HG03196 (cell line): ENCODE data around the gene CPEB3.
"Not testable (repeated sequence)": the region's sequence is repeated elsewhere in the genome, so short reads cannot be mapped to it uniquely, and the experiment has no call there.

Experiments used
- ATAC-seq: cut with Tn5 transposase; IDR thresholded peaks from one replicate; pipeline ENCODE4 v1.9.1; 2021; ENCODE audit not compliant: unreplicated experiment

CPEB3 gene

GRCh38 chr10:92146781-92147180 is 144.1 kb downstream of the CPEB3 start:
- ATAC-seq, result no peak

GRCh38 chr10:92146107-92146506 is 144.8 kb downstream of the CPEB3 start:
- ATAC-seq, result no peak

GRCh38 chr10:92142949-92143348 is 147.9 kb downstream of the CPEB3 start:
- ATAC-seq, result peak; percentile 57

GRCh38 chr10:92142512-92142911 is 148.4 kb downstream of the CPEB3 start:
- ATAC-seq, result no peak

DNA sequence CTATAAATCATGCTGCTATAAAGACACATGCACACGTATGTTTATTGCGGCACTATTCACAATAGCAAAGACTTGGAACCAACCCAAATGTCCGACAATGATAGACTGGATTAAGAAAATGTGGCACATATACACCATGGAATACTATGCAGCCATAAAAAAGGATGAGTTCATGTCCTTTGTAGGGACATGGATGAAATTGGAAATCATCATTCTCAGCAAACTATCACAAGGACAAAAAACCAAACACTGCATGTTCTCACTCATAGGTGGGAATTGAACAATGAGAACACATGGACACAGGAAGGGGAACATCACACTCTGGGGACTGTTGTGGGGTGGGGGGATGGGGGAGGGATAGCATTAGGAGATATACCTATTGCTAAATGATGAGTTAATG is 149.7 kb downstream of the CPEB3 start:
- not testable (repeated sequence) for ATAC-seq

DNA sequence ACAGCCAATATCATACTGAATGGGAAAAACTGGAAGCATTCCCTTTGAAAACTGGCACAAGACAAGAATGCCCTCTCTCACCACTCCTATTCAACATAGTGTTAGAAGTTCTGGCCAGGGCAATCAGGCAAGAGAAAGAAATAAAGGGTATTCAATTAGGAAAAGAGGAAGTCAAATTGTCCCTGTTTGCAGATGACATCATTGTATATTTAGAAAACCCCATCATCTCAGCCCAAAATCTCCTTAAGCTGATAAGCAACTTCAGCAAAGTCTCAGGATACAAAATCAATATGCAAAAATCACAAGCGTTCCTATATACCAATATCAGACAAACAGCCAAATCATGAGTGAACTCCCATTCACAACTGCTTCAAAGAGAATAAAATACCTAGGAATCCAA is 156.8 kb downstream of the CPEB3 start:
- ATAC-seq, result not testable (repeated sequence)

DNA sequence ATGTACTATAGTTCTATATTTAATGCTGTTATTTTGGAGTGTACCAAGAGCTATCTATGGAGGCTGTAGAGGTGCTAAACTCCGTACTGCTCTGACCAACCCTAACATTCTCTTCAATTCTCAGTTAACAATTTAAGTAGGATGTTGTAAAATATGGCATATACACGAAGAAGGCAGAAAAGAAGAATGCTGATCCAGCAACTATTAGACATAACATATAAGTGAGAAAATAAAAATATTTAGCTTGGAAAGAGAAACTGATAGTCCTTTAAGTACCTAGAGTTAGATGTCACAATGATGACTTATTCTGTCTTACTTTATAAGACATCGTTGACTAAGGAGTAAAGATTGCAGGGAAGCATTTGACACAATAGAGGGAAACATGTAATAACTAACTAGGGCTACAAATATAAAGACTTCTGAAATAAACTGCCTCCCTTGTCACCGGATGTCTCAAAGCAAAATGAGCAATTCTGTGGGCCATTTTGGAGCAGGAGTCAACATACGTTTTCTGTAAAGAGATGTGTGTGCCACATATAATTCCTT is 159.5 kb downstream of the CPEB3 start:
- ATAC-seq, result no peak

GRCh38 chr10:92130622-92131274 is 160.1 kb downstream of the CPEB3 start:
- no peak for ATAC-seq

DNA sequence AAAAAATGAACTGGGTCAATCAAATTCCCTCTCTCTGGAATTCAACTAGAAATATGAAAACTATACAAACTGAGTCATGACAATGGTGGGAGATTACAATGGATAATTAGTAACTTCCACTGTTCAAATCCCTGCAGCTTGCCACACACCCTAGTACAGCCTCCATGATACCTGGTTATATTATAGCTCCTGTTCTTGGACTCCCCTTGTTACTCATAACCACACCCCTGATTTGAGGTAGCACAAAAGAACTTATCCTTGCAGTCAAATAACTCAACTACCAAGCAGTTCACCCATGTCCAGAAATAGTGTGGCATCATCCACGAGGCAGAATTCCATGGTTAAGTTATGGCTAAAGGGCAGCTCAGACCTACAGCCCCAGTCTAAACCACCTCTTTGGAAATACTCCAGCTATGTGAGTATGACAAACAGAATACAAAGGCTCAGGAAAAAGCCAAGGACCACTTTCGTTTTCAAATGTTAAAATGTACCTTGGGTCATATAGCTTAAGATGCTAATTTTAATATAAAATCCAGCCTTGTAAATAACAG is 164.7 kb downstream of the CPEB3 start:
- ATAC-seq, result no peak

DNA sequence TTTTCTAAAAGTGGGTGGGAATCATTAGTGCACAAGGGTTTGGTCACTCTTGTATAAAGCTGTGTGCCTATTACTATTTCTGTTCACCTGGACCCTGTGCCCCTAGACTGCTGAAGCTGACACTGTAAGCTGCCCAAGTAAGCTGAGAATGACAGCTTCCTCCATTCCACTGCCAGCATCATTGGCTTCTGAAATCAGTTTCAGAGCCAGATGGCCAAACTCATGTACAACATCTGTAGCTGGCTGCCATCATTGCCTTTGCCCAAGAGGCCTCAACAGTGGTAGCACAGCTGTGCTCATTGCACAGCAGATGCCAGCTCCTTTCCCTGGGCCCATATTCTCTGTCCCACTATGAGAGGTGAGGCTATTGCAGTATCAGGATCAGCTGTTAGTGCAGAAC is 165.7 kb downstream of the CPEB3 start:
- no peak for ATAC-seq

DNA sequence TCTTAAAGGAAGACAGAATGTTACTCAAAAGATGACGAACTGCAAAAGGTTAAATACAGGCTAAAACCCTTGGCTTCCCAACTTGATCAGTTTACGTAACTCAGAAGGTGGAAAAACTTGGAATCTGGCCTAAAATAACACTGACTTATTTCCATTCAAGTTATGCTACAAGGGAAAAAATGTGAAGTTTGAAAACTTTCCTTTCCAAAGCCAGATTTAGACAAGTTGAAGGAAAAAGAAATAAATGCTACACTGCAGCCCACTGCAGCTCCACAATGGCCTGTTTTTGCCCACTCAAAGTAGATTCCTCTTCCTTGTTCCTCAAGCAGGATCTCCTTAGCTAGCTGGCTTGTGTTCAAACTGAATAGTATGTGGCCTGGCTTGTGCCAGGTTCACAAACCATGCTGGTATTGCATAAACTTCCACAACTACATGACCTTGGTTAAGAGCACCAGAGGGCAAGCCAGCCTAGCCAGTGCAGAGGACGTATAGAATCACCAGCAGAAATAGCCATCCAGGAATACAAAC is 166.2 kb downstream of the CPEB3 start:
- ATAC-seq, result no peak

- ATAC-seq, result no peak
Observed at GRCh38 chr10:92124020-92124419, 166.9 kb downstream of the CPEB3 start.

DNA sequence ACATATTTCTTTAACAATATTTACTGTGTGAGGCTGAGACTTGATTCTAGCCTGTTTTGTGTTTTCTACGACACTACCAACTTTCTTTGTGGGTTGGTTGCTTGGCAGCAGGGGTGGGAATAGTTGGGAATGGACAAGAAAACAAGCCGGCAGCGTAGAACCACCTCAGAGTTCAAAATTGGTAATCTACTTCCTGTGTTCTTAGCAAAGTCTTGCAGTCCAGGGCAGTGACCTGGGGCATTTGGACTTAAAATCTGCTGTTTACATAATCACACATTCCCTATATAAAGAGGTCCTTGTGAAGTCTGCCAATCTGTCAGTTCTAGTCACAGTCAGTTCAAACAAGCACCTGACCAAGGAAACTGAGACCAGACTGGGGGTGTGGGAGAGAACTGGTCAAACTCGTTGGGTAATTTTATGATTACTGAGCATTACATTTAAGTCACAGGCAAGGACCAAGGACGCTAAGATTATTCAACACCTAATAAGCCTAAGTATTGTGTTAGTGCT is 167.9 kb downstream of the CPEB3 start:
- ATAC-seq, result no peak

- no peak for ATAC-seq
Observed at GRCh38 chr10:92121686-92122492, 169.0 kb downstream of the CPEB3 start.

DNA sequence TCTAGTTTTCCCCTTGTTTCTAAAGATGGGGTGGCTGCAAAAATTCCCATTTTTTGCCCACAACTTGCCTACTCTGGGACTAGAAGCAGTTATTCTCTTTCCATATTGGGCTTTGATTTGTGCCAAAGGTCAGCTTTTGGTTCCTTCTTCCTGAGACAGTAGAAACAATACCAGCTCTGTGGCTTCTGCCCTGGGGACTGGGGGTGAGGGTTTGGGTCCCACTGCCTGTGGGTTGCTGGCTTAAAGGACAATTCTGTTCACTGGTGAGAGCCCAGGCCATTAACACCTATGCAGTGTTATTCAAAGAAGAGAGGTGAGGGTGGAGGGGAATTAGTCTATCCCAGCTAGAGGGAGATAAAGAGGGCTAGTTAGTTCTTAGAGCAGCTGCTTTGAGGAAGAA is 171.5 kb downstream of the CPEB3 start:
- no peak for ATAC-seq

DNA sequence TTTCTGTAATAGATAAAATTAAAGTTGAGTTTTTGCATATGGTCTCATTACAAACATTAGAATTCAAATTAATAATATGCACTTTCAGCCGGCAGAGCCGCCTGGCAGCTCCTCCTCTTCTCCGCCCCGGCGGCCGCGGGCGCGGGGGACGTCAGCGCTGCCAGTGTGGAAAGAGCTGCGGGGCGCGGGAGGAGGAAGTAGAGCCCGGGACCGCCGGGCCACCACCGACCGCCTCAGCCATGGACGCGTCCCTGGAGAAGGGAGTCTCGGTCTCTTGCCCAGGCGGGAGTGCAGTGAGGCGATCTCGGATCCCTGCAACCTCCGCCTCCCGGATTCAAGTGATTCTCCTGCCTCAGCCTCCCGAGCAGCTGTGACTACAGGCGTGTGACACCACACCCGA is 176.0 kb downstream of the CPEB3 start:
- not testable (repeated sequence) for ATAC-seq

DNA sequence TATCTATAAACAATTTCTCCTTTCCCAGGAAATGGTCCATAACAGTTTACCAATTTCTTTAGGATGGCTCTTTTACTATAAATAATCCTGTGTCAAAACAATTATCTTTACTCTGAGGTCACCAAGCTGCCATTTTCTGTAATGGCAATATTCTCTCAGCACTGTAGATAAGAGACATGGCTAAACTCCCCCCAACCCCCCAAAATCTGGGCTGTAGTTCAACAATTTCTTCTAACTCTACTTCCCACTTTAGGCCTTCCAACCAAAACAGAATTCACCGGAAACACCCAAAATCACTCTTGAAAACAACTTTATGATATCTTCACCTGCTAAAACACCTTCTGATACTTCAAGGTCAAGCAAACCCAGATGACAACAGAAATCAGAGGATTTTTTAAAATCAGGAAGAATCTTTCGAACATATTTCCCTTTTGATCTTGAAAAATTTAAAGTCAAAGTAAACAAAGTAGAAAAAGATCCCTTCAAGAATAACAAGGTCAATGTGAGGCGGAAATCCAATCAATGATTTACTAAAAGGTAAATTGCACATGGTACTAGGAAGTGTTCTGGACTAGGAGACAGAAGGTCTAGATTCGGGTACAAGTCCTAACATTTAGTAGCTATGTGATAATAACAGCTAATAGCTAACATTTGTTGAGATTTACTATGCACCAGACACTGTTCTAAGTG is 176.8 kb downstream of the CPEB3 start:
- no peak for ATAC-seq

DNA sequence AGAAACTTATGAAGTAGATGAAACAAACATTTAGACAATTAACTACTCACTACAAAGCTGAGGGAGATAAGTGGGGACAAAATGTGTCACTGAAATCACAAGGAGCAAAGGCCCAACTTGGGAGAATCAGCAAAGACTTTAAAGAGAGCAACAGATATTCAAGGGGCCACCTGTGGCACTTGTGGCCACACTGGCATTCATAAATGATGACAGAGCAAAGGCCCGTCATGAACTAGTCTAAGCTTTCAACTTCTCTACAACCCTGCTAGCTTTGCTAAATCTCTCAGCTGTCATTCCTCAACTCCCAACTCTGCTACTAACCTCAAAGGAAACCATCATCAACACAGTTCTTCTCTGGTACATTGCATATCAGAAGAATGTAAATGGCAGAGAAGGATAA is 178.4 kb downstream of the CPEB3 start:
- no peak for ATAC-seq

GRCh38 chr10:92111336-92111939 is 179.4 kb downstream of the CPEB3 start:
- no peak for ATAC-seq

GRCh38 chr10:92110039-92110794 is 180.7 kb downstream of the CPEB3 start:
- no peak for ATAC-seq
